ENCODE data around the gene NRBF2. TPM values are rescaled to one million over a fixed set of nuclear protein-coding genes. Genes with fewer than 3 reads are reported as not detected.

The NRBF2 gene
- total RNA-seq, 1 experiment from 2014 or later = 22.1 TPM

DNA sequence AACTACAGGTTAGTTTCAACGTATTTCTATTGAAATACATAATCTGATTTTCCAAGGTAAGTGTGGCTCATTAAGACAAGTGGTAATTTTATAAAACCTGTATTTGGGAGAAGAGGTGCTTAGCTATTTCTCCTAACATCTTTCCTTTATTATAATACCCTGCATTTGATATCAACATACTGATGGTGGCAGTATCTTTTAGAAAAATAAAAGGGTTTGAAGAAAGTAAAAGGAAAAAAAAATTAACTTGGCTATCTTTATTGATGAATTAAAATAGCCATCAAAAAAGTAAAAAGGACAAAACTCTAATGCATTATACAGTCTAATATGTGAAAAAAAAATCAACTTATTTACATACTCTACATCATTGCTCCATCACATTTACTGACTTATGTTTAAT lies 68.0 kb downstream of the NRBF2 start:
- H3K27ac ChIP-seq = no peak overlapping the region
- no peaks in the 10 kb centered on the region for H3K9me3 ChIP-seq (ENCODE audit: insufficient read depth, low read depth)
- no peak overlapping the region for H3K4me3 ChIP-seq
- peaks cover 43% of the 10 kb centered on the region; the same call in 1 of the 2 replicates for H3K36me3 ChIP-seq (ENCODE audit: low read depth)
- no TSS peak for BruUV-seq (replicated peaks)
- 0 out of 2 replicates have a peak, but pooled peaks cover 8% of the 10 kb centered on the region for H4K20me1 ChIP-seq (ENCODE audit: insufficient read depth)
- H3F3A ChIP-seq (ENCODE audit: insufficient read depth, low read depth) = no peaks in the 10 kb centered on the region
- TF ChIP-seq EZH2 (IDR thresholded peaks at IDR 0.05; ENCODE audit: low read depth) (no peak), CTCF (conservative IDR thresholded peaks at IDR 0.05) (peak; percentile 28; the same call in 1 of the 2 replicates)
- ChIA-PET POLR2A (ENCODE audit: unreplicated experiment) (no interaction called here), CTCF (interaction anchor here (0.6 kb wide), 1 partner anchor 1453 kb away, joined by 3 read pairs; no protein-coding TSS in a partner anchor)
- DNase-seq = no peak
- H3K27me3 ChIP-seq (ENCODE audit: insufficient read depth, low read depth) = no peaks in the 10 kb centered on the region
- H3K79me2 ChIP-seq (ENCODE audit: low read depth) = no peaks in the 10 kb centered on the region
- H2AFZ ChIP-seq = no peak overlapping the region
- intact Hi-C loops (cut with micrococcal nuclease; ENCODE audit: unreplicated experiment) = no loop called here
- H3K4me1 ChIP-seq (replicated peaks; ENCODE audit: insufficient read depth) = no peaks in the 10 kb centered on the region
- H3K9me2 ChIP-seq (ENCODE audit: insufficient read depth) = no peaks in the 10 kb centered on the region
- H3K4me2 ChIP-seq = no peak overlapping the region
